GM18505 (cell line): ENCODE data around the gene ZFP92.

Experiments
- ATAC-seq: cut with Tn5 transposase; IDR thresholded peaks from one replicate; pipeline ENCODE4 v1.9.1; 2021; ENCODE audit not compliant: unreplicated experiment
- POLR2A ChIP-seq: IDR thresholded peaks from 4 replicates; pipeline ENCODE4 v1.6.1; 2011; ENCODE audit warnings: borderline replicate concordance; ENCODE audit not compliant: insufficient read depth, insufficient read length; ENCODE audit errors: extremely low read depth

ZFP92 gene

GRCh38 chrX:153450114-153450948 lies 39.1 kb downstream of the ZFP92 start:
- no peak for ATAC-seq
- no peak for TF ChIP-seq POLR2A

GRCh38 chrX:153450949-153451277 lies 39.6 kb downstream of the ZFP92 start:
- ATAC-seq = no peak
- TF ChIP-seq POLR2A = no peak

GRCh38 chrX:153454901-153455550 lies 43.8 kb downstream of the ZFP92 start:
- no peak for TF ChIP-seq POLR2A

GRCh38 chrX:153455571-153455970 lies 44.3 kb downstream of the ZFP92 start:
- no peak for ATAC-seq
- TF ChIP-seq POLR2A = no peak

More at GRCh38 chrX:153454901-153455550, 43.8 kb downstream of the ZFP92 start:
- no peak for ATAC-seq

GRCh38 chrX:153456161-153456560 lies 44.9 kb downstream of the ZFP92 start:
- no peak for TF ChIP-seq POLR2A
- no peak for ATAC-seq

GRCh38 chrX:153456704-153457103 lies 45.4 kb downstream of the ZFP92 start:
- TF ChIP-seq POLR2A = no peak
- no peak for ATAC-seq

GRCh38 chrX:153457136-153457825 lies 46.0 kb downstream of the ZFP92 start:
- no peak for ATAC-seq
- TF ChIP-seq POLR2A = no peak

- no peak for TF ChIP-seq POLR2A
- ATAC-seq = no peak
Observed at GRCh38 chrX:153457827-153458466, 46.7 kb downstream of the ZFP92 start.

GRCh38 chrX:153458476-153458875 lies 47.2 kb downstream of the ZFP92 start:
- no peak for TF ChIP-seq POLR2A
- no peak for ATAC-seq

GRCh38 chrX:153459986-153460385 lies 48.7 kb downstream of the ZFP92 start:
- ATAC-seq = no peak
- no peak for TF ChIP-seq POLR2A

- ATAC-seq = no peak
- TF ChIP-seq POLR2A = no peak
Observed at GRCh38 chrX:153460826-153461225, 49.6 kb downstream of the ZFP92 start.
